Thyroid gland (tissue), 4 donors: ENCODE measurements around the gene GALNS. TPM values are rescaled to one million over a fixed set of nuclear protein-coding genes. Genes with fewer than 3 reads are reported as not detected.

Experiments
- DNase-seq, 2 donors: peaks; one replicate each; pipeline ENCODE4 v3.0.0-alpha.2; 2019
- H3K27ac ChIP-seq, 3 donors: fragments of 200-600 bp; sonication (generic); 1 replicate in 2 of 3; 2 replicates in 1 of 3; pipeline ENCODE4 v1.5.1; 2016 to 2019; ENCODE audit warnings: mild to moderate bottlenecking in 1 of 3, moderate library complexity in 1 of 3
- H3K27me3 ChIP-seq: fragments of 200-600 bp; sonication (generic); one replicate; pipeline ENCODE4 v1.5.1; 2019
- H3K36me3 ChIP-seq, 2 donors: fragments of 200-600 bp; sonication (generic); one replicate each; pipeline ENCODE4 v1.5.1; 2016 to 2019
- H3K4me1 ChIP-seq, 2 donors: fragments of 200-600 bp; sonication (generic); one replicate each; pipeline ENCODE4 v1.5.1; 2017 to 2019
- H3K4me3 ChIP-seq, 3 donors: fragments of 200-600 bp; sonication (generic); replicated peaks in 1 of 3; 1 replicate in 2 of 3; 2 replicates in 1 of 3; pipeline ENCODE4 v1.5.1; 2016; ENCODE audit warnings: mild to moderate bottlenecking in 1 of 3
- H3K9me3 ChIP-seq: fragments of 200-600 bp; sonication (generic); one replicate; pipeline ENCODE4 v1.5.1; 2017
- POLR2A ChIP-seq, 2 donors: fragments of 450-650 bp; IDR thresholded peaks; one replicate each; pipeline ENCODE4 v1.6.1; 2017; ENCODE audit warnings: antibody characterized with exemption in 2 of 2, mild to moderate bottlenecking in 2 of 2, moderate library complexity in 1 of 2
- WGBS, 2 donors: methylation state at CpG; one replicate each; pipeline ENCODE4 v1.1.5; 2017; 5-methylcytosine and 5-hydroxymethylcytosine counted together
- intact Hi-C: fragments of 100-400 bp; cut with DNase I; formaldehyde crosslinking; loops from one replicate; pipeline ENCODE4 v1.15.1; 2023
- total RNA-seq, 4 donors: library from RNA; depleted of rRNA; stranded (reverse); fragments of >200 nt; gene quantifications; one replicate each; pipeline ENCODE4 v1.2.3, GENCODE V29; 2016
- TF ChIP-seq, protein P1 (sequence below), 6 experiments: fragments of 200-600 bp in 3 of 6; fragments of 450-650 bp in 3 of 6; sonication (generic) in 3 of 6; IDR thresholded peaks; one replicate each; pipeline ENCODE4 v1.5.1; 2016 to 2019; ENCODE audit warnings: antibody characterized with exemption in 6 of 6, mild to moderate bottlenecking in 2 of 6, inconsistent platforms in 1 of 6, moderate library complexity in 1 of 6

The GALNS gene
- total RNA-seq, 4 donors from 2014 or later: 14.4 to 41.9 (median 33.0) TPM

DNA sequence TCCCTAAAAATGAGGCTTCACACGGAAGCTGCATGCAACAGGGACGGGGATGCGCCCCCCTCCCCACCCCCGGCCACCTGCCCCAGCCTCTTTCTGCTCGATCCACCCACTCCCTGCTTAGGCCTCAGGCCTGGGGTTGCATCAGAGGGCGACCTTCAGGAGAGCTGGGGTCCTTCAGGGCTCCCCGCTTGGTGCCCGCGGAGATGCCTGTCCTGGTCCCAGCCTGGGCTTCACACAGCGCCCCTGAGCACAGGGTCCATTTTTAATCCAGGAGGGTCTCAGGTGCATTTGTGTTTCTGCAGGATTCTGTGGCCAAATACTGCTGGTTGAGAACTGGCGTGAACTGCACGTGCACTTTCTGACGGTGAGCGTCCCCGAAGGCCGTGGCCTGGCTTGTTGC, 37.6 kb downstream of the GALNS start:
- H3K36me3 ChIP-seq: no peaks in the 10 kb centered on the region
- H3K9me3 ChIP-seq: no peaks in the 10 kb centered on the region
- no peak for TF ChIP-seq POLR2A (IDR thresholded peaks at IDR 0.05)
- TF ChIP-seq, protein P1, sequence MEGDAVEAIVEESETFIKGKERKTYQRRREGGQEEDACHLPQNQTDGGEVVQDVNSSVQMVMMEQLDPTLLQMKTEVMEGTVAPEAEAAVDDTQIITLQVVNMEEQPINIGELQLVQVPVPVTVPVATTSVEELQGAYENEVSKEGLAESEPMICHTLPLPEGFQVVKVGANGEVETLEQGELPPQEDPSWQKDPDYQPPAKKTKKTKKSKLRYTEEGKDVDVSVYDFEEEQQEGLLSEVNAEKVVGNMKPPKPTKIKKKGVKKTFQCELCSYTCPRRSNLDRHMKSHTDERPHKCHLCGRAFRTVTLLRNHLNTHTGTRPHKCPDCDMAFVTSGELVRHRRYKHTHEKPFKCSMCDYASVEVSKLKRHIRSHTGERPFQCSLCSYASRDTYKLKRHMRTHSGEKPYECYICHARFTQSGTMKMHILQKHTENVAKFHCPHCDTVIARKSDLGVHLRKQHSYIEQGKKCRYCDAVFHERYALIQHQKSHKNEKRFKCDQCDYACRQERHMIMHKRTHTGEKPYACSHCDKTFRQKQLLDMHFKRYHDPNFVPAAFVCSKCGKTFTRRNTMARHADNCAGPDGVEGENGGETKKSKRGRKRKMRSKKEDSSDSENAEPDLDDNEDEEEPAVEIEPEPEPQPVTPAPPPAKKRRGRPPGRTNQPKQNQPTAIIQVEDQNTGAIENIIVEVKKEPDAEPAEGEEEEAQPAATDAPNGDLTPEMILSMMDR (IDR thresholded peaks at IDR 0.05): no peak
- intact Hi-C loops: loop anchor here (10.0 kb wide), 2 partner anchors 276 to 396 kb away; partner anchors contain the start of genes ACSF3 and ZNF778
- H3K27me3 ChIP-seq: no peaks in the 10 kb centered on the region
- no peaks in the 10 kb centered on the region for H3K4me1 ChIP-seq
- no peak for DNase-seq
- 86 to 91% methylated on average over 15 to 16 of the region's 16 CpGs for WGBS, 2 donors
- no peak overlapping the region for H3K4me3 ChIP-seq
- no peak overlapping the region for H3K27ac ChIP-seq

DNA sequence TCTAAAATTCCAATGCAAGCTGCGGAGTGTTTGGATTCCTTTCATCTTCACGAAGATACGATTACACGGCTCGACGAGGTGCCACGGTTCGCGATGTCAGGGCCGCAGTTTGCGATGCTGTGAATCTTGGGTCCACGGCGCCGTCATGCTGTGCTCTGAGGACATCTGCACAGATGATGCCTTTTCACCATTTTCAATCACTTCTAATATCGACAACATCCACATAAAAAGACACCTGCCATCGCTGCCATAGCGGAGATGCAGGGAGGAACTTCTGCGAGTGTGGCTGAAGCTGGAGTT, 38.2 kb downstream of the GALNS start:
- Histone ChIP-seq H3K36me3 (no peaks in the 10 kb centered on the region), H3K9me3 (no peaks in the 10 kb centered on the region), H3K4me1 (no peaks in the 10 kb centered on the region), H3K27me3 (no peaks in the 10 kb centered on the region), H3K27ac (no peak overlapping the region), H3K4me3 (no peak overlapping the region)
- DNase-seq: no peak
- WGBS, 2 donors: 86 to 89% methylated on average over 18 of the region's 18 CpGs
- intact Hi-C loops: loop anchor here (10.0 kb wide), 2 partner anchors 276 to 396 kb away; partner anchors contain the start of genes ACSF3 and ZNF778
- TF ChIP-seq POLR2A (IDR thresholded peaks at IDR 0.05): no peak
- TF ChIP-seq, protein P1 (IDR thresholded peaks at IDR 0.05): no peak

DNA sequence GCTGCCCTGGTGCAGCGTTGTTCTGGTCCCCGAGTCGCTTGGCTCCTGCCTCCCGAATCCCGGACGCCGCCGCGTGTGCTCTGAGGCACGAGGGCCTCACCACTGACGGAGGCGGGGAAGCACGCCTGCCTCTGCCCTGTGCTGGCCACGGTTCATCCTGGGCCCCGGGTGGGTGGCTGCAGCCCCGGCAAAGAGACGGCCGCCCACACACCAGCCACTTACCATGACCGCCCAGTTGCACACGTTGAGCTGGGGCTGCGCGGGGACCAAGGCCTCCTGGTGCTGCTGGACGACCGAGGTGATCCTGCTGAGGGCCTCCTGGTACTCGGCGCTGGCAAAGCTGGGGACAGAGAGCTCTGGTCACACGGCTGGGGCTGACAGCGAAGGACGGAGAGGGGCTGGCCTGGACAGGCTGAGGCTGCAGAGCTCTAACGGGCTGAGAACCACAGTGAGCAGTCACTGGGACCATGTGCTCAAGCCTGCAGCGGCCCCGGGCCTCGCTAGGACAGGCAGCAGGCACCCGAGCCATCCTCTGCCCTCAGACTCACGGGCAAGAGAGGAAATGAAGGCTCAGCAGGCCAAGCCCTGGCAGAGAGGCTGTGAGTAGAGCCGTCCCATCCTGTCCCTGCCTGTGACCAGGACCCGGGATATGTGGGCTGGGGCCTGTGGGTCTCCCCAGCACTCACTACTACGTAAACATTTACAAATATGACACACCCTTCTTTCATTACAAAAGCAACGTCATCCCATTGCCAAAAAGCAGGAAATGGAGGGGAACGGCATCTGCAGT, 38.8 kb downstream of the GALNS start:
- no peak overlapping the region for H3K4me3 ChIP-seq
- H3K36me3 ChIP-seq: no peaks in the 10 kb centered on the region
- no peaks in the 10 kb centered on the region for H3K27me3 ChIP-seq
- no peaks in the 10 kb centered on the region for H3K9me3 ChIP-seq
- peaks cover 0 to 3% of the 10 kb centered on the region in 2 donors for H3K4me1 ChIP-seq
- DNase-seq: no peak
- no peak overlapping the region for H3K27ac ChIP-seq
- WGBS, 2 donors: 81 to 89% methylated on average over 17 to 21 of the region's 40 CpGs
- TF ChIP-seq, protein P1 (IDR thresholded peaks at IDR 0.05): no peak
- TF ChIP-seq POLR2A (IDR thresholded peaks at IDR 0.05): no peak
- intact Hi-C loops: loop anchor here (10.0 kb wide), 2 partner anchors 277 to 397 kb away; partner anchors contain the start of genes ACSF3 and ZNF778

DNA sequence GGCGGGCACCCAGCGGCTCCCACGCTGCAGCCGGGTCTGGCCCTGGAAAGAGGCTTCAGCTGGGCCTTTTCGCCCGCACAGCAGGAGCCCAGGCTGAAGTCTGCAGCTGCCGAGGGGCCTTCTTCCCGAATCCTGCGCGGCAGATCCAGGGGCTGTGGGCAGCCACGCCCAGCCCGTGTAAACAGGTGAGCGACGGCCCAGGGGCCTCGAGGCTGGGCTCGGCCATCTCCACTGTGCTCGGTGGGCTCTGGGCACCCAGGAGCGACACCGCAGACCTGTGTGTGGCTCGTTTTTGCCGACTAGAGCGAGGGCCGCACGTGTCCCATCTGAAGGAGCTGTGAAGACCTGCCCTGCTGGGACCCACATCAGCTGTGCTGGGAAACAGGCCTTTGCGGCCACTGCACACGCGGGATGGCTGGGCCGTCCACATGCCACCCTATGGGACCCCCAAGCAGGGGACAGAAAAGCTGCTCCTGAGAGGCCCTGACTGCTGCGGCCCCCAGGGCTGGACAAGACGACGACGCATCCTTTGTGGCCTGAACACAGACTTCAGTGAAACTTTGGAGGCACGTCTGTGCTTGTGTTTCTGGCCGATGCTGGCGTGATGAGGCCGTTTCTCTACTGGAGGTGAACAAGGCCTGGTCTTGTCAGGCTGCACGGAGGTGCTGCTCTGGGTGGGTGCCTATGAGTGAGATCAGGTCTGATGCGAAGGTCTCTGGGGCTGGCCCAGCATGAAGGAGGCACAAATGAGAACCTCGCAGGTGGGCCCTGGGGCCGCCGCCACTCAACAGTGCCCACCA, 39.8 kb downstream of the GALNS start:
- Histone ChIP-seq H3K4me3 (no peak overlapping the region), H3K4me1 (peaks cover 6 to 11% of the 10 kb centered on the region in 2 donors), H3K27ac (no peak overlapping the region), H3K9me3 (no peaks in the 10 kb centered on the region), H3K27me3 (no peaks in the 10 kb centered on the region), H3K36me3 (no peaks in the 10 kb centered on the region)
- WGBS, 2 donors: 87 to 93% methylated on average over 3 to 15 of the region's 41 CpGs
- DNase-seq: no peak
- intact Hi-C loops: loop anchor here (10.0 kb wide), 2 partner anchors 278 to 398 kb away; partner anchors contain the start of genes ACSF3 and ZNF778
- TF ChIP-seq POLR2A (IDR thresholded peaks at IDR 0.05): no peak
- TF ChIP-seq, protein P1 (IDR thresholded peaks at IDR 0.05): no peak
